NCI-H1694 (cell line): ENCODE measurements around the gene ENDOG.
"Not testable (repeated sequence)": the region's sequence is repeated elsewhere in the genome, so short reads cannot be mapped to it uniquely, and the experiment has no call there.

Experiments used
- DNase-seq: peaks from one replicate; lab custom pipeline; 2025; lab: John Stamatoyannopoulos, UW

ENDOG gene

DNA sequence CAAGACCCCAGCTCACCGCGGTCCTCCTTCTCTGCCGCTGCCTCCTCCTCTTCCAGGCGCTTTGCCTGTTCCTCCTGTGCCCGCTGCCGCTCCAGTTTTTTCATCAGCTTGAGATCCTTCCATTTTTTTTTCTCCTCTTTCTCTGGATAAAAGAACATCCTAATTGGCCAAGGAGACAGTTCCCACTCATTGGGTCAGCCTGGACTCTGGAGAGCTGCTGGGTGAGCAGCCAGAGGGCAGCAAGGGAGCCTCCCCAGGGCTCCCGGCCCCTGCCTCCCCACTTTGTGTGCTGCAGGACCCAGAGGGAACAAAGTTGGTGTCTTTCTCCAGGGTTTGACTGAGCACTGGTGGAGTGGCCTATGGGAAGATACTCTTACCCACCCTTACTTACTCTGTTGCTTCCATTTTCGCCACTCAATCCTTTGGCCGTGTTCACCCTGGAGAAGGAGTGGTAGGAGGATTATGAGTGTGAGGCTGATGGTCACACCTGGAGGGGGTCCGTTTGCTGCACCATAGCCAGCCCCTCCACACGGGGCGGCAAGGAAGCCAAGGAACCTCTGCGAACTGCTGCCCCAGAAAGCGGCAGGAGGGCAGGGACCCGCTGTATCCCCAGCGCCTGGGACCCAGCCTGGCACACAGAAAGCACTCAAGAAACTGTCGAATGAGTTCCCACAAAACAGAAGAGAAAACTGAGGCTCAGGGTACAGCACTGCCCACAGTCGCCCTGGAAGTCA lies 10.6 kb downstream of the ENDOG start:
- DNase-seq = no peak

DNA sequence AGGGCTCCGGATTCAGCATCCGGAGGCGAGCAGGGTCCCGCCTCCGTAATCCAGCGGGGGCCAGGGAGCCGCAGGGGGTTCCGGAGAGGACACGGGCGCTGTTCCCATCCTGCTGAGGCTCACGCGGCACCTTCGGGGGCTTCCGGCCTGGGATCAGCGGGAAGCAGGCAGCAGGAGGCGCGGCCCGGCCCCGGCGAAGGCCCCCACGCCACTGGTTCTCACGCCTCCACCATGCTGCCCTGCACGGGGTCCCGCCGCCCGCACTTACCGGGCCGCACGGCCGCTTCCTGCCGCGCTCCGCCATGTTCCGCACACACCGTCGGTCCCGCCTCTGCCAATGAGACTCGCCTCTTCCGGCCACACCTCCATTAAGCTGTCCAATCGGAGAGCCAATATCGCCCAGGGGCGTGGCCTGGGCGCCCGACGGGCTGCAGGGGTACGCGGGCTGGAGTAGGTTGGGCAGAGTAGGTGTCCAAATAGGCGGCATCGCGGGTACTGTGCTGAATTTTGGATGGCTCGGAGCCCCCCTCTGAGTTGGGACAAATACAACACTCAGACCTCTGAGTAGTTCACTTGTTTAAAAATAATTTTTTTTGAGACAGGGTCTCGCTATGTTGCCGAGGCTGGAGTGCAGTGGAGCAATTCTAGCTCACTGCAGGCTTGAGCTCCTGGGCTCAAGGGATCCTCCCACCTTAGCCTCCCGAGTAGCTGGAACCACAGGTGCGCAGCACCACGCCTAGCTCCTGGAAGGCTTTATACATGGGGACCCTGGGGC lies 11.4 kb downstream of the ENDOG start, which contains the start of gene SPOUT1:
SPOUT1 (minus strand) TSS at position 318 of the 775 bp plus-strand sequence; CDS start at position 304, 14 bp downstream.
- DNase-seq = peak; percentile 63

DNA sequence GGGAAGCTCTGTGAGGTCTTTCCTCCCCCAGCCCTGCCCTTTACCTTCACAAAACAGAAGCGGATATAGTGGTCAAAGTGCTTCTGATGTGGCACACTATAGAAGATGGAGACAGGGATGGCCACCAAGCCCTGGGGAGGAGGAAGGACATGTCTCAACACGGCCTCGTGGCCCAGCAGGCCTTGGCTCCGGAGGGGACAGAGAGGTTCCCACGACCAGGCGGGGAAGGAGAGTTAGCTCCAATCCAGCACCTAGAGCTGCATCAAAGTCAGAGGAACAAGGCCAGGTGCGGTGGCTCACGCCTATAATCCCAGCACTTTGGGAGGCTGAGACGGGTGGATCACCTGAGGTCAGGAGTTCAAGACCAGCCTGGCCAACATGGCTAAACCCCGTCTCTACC lies 15.4 kb downstream of the ENDOG start:
- no peak for DNase-seq

DNA sequence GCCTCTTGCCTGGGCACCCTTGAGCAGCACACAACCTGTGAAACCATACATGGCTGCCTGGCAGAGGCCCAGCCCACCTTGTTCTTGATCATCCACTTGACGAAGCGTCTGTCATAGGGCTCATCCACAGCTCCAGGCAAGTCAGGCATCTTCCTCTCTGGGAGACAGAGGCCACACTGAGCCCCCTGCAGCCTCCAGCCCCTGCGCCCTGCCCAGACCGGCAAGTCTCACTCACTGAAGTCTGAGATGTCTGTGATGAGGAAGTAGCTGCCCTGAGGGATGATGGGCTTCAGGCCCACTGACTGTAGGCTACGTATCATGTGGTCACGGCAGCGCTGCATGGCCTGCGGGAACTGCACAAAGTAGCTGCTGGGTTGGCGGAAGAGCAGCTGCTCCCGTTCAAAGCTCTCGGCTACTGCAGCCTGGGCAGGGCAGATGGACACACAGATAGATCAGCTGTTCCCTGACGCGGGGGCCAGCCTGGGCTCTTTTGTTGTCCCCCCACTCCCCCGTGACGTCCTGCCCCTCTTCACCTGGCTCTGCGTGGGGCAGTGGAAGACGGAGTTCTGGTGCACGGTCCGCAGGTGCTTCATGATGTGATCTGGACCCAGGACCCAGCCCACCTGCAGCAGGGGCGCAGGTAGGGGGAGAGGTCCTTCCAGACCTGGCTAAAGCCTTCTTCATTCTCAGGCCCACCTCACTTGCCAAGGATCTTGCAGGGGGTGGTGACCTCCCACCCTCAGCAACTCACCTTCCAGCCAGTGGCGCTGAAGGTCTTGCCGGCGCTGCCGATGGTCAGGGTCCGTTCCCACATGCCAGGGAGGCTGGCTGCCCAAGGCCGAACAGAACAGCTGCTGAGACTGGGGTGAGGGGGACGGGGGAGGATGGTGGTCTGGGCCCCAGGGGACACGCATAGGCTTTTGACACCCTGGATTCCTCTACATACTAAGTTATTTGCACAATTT lies 17.2 kb downstream of the ENDOG start:
- no peak for DNase-seq

DNA sequence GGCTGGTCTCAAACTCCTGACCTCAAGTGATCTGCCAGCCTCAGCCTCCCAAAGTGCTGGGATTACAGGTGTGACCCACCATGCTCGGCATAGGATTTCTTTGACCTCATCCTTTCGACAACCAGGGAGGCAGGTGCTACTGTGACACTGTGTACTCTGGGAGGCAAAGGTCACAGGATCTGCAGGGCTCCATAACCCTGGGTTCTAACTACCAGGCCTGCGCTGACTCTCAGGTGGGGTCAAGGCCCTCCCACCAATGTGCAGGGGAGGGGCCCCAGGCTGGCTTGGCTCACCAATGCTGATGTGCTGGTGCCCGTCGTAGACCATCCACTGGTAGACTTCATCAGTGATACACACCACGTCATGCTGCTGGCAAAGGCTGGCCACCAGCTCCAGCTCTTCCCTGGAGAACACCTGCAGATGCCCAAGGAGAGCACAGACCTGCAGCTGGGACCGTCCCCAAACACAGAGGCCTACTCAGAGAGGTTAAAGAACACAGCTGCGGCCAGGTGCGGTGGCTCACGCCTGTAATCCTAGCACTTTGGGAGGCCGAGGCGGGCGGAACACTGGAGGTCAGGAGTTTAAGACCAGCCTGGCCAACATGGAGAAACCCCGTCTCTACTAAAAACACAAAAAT lies 18.3 kb downstream of the ENDOG start:
- DNase-seq = no peak

DNA sequence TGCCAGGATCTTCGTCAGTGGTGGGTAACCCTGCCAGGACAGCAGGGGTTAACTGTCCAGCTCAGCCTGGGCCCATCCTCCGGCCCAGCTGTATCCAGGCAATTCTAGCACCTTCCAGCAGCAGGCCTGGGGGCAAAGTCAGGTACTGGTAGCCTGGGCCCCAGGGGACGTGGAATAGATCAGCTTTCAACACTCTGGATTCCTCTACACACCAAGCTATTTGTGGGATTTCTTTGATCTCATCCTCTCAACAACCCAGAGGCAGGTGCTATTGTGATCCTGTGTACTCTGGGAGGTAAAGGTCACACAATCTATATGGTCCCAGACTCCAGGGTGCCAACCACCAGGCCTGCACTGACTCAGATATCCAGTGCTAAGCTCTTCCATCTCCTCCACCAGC lies 20.0 kb downstream of the ENDOG start:
- DNase-seq = no peak

DNA sequence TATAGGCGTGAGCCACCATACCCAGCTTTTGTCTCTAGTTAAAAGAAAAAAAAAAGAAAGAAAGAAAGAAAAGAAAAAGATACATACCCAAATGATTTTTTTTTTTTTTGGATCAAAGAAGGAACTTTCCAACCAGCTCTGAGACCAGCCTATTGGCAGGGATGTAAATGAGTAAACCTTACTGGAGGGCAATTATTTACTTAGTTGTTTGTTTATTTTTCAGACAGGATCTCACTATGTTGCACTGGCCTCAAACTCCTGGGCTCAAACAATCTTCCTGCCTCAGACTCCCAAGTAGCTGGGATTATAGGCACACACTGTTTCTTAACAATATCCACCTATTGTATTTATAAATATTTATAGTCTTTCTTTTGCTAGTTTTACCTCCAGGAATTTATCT lies 22.2 kb downstream of the ENDOG start:
- no peak for DNase-seq

DNA sequence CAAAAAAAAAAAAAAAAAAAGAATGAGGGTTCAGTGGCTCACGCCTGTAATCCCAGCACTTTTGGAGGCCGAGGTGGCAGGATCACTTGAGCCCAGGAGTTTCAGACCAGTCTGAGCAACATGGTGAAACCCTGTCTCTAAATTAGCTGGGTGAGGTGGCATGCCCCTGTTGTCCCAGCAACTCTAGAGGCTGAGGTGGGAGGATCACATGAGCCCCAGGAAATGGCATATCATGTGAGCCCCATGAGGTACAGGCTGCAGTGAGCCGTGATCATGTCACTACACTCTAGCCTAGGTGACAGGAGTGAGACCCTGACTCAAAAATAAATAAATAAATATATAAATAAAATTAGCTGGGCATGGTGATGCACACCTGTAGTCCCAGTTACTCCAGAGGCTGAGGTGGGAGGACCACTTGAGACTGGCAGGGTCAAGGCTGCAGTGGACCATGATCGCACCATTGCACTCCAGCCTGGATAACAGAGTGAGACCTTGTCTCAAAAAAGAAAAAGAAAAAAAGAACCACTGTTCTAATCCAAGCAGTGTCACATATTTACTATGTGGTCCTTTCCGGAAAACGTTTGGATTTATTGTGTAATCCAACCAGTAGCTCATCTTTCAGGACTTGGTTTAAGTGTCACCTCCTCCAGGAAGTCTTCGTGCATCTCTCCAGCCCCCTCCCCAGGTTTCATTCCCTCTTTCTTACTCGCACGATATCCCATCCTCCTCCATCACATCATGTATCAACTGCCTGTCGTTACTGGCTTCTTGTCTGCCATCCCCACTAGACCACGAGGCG lies 23.6 kb downstream of the ENDOG start:
- no peak for DNase-seq

DNA sequence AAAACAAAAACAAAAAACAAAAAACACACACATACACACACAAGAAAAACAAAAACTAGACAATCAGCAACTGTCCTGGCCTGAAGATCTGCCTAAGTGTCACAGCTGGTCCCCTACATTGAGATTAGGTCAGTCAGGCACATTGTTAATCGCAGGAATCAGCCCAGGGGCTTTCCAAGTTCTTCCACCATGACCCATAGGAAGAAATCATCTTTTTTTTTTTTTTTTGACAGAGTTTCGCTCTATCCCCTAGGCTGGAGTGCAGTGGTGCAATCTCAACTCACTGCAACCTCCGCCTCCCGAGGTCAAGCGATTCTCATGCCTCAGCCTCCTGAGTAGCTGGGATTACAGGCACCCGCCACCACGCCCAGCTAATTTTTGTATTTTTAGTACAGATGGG lies 24.9 kb downstream of the ENDOG start:
- not testable (repeated sequence) for DNase-seq

DNA sequence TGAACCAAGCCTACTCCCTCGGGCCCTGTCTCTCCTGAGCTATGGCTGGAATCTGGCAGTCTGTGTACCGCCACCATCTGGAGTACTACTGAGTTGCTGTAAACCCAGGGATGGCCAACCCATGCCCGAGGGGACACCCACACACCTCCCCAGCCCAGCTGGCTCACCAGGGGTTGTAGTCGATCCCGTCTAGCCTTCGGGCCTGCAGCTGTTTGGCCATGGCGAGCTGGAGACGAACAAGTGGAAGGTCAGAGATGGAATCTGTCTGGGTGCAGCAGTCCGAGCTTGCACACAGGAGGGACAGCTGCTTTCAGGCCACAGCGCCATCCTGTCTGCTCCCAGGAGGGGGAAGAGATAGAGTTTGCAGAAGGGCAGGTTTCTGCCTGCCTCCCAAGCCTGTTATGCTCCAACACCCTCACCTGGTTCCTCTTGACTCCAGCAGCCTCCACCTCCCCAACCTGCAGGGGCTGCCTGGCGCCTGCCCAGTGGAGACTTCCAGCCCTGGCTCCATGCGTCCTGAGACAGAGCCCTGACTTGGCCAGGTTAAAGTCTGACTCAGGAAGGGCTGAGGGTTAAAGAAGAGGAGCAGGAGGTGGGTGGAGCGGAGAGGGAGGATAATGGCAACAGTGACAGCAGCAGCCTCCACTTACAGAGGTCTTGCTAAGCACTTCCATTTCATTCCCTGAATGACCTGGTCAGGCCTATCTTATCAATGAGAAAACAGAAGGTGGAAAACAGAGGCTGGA lies 27.1 kb downstream of the ENDOG start:
- peak; percentile 19 for DNase-seq

DNA sequence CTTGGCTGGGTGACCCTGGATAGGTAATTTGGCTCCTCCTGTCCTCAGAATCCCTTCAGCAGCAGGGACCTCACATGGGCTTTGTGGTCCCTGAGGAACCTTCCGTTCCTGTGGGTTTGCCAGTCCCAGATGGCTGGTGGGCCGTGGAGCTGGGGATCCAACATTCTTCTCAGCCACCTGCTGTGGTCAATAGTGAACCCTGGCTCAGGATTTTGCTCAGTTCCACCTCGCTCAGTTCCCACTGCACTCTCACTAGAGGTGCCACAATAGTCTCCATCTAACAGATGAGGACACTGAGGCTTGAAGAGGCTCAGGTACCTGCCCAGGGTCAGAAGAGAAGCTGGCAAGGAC lies 28.4 kb downstream of the ENDOG start:
- DNase-seq = no peak

DNA sequence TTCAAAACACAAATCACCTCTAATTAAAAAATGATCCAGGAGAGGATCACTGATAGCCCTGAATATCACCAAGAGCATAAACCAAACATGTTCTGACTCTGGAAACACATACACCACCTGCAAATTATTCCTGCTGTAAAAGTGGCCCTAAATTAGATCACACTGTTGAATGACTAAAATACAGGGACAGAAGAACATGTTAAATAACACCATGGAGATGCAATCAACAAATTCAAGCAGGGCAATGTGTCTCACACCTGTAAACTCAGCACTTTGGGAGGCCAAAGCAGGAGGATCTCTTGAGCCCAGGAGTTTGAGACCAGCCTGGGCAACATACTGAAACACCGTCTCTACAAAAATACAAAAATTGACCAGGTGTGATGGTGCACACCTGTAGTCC lies 29.5 kb downstream of the ENDOG start:
- no peak for DNase-seq

DNA sequence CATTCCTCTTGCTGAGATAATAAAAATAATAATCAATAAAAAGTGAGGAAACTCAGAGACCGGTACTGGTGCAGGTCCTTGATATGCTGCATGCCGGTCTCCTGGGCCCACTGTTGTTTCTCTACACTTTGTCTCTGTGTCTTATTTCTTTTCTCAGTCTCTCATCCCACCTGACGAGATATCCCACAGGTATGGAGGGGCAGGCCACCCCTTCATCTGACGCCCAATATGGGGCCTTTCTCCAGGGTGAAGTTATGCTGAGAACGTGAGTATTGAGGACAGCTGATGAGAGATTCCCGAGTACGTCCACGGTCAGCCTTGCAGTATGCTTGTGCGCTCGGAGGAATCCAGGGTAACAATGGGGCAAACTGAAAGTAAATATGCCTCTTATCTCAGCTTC lies 32.7 kb downstream of the ENDOG start:
- not testable (repeated sequence) for DNase-seq

DNA sequence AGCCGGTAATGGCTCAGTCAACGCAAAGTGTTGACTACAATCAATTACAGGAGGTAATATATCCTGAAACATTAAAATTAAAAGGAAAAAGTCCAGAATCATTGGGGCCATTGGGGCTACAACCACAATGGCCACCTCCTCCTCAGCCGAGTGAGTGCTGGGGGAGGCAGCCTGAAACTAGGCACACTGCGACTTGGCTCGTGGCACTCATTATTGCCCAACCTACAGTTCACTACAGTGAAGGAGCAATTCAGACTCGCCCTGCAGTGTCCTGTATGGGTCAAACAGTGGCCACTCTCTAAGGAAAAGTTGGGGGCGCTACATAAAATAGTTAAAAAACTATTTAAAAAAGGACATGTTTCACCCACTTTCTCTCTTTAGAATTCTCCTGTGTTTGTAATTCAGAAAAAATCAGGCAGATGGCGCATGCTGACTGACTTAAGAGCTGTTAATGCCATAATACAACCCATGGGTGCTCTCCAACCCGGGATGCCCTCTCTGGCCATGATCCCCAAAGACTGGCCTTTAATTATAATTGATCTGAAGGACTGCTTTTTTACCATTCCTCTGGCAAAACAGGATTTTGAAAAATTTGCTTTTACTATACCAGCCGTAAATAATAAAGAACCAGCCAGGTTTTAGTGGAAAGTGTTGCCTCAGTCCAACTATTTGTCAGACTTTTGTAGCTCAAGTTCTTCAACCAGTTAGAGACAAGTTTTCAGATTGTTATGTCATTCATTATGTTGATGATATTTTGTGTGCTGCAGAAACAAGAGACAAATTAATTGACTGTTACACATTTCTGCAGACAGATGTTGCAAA lies 33.7 kb downstream of the ENDOG start:
- DNase-seq = peak; percentile 23

DNA sequence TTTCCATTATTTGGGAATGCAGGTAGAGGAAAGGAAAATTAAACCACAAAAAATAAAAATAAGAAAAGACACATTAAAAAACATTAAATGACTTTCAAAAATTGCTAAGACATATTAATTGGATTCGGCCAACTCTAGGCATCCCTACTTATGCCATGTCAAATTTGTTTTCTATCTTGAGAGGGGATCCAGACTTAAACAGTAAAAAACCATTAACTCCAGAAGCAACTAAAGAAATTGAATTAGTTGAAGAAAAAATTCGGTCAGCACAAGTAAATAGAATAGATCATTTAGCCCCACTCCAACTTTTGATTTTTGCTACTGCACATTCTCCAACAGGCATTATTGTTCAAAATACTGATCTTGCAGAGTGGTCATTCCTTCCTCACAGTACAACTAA lies 34.3 kb downstream of the ENDOG start:
- DNase-seq = not testable (repeated sequence)

DNA sequence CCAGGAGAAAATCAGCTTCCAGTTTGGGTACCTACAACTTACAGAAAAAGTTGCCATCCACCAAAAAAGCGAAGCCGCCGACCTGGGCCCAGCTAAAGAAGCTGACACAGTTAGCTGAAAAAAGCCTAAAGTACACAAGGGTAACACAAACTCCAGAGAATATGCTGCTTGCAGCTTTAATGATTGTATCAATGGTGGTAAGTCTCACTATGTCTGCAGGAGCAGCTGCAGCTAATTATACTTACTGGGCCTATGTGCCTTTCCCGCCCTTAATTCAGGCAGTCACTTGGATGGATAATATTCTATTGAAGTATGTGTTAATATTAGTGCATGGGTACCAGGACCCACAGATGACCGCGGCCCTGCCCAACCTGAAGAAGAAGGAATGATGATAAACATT lies 36.2 kb downstream of the ENDOG start:
- not testable (repeated sequence) for DNase-seq

DNA sequence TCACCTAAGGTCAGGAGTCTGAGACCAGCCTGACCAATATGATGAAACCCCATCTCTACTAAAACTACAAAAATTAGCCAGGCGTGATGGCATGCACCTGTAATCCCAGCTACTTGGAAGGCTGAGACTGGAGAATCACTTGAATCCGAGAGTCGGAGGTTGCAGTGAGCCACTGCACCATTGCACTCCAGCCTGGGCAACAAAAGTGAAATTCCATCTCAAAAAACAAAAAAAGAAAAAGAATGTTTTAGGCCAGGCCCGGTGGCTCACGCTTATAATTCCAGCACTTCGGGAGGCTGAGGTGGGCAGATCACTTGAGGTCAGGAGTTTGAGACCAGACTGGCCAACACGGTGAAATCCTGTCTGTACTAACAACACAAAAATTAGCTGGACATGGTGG lies 40.2 kb downstream of the ENDOG start:
- DNase-seq = not testable (repeated sequence)

DNA sequence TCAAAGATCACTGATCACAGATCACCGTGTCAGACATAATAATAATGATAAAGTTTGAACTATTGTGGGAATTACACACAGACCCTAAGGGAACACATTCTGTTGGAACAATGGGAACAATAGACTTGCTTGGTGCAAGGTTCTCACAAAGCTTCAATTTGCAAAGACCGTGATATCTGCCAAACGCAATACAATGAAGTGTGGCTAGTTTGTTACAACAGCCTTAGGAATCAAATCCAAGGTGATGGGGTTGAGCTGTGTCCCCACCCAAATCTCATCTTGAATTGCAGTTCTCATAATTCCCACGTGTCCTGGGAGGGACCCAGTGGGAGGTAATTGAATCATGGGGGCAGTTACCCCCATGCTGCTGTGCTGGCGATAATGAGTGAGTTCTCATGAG lies 42.6 kb downstream of the ENDOG start:
- DNase-seq = no peak

DNA sequence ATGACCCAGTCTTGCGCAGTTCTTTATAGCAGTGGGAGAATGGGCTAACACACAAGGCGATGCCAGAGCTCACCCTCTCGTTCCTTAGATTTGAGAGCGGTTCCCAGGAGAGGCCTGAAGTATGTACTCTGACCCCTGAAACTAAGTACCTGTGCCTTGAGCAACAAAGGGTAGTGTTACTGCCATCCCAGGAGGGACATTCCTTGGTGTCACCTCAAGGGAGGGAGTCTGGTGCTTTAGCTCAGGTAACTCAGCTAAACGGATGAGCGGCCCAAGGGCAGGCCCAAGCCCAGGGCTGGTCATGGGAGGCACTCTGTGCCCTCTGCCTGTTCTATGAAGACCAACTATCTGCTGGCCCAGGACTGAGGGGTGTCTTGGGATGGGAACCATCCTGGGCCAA lies 43.2 kb downstream of the ENDOG start:
- no peak for DNase-seq
